DMS 273 treated with DMSO at 0.1 percent for 48 hours (cell line): ENCODE data around the gene ENTHD1.

Experiments
- DNase-seq: peaks from one replicate; lab custom pipeline; 2025; lab: John Stamatoyannopoulos, UW

Gene ENTHD1, protein sequence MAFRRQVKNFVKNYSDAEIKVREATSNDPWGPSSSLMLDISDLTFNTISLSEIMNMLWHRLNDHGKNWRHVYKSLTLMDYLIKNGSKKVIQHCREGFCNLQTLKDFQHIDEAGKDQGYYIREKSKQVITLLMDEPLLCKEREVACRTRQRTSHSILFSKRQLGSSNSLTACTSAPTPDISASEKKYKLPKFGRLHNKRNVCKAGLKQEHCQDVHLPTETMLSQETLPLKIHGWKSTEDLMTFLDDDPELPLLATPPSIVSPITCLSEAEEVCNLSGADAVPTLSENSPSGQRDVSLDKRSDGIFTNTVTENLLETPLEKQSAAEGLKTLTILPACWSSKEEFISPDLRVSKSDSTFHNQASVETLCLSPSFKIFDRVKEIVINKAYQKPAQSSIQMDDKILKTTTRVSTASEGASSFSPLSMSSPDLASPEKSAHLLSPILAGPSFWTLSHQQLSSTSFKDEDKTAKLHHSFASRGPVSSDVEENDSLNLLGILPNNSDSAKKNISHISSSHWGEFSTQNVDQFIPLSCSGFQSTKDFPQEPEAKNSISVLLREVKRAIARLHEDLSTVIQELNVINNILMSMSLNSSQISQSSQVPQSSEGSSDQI

DNA sequence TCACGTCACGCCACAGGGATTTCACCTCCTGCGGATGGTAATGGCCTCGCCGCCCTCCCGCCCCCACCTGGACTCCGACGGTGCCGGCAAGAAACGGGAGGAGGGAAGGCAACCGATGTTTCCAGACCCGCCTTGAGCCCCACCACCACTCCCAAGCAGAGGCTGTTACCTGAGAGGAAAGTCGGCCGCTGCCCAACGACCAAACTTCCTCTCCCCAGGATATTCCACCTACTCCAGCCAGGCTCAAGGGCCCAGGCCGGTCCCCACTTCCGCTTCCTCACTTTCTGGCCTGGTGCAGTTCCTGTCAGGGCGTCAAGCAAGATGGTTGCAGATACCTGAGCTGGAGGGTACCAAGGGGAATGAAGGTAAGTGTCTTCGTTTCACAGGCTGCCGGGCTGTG lies at the start of gene ENTHD1:
Gene ENTHD1, minus strand, starts transcription at position 235 of the 400 bp plus-strand sequence. CDS start 6,012 bp downstream, outside the sequence.
- no peak for DNase-seq

GRCh38 chr22:39943337-39943736 lies 49.8 kb upstream of the ENTHD1 start:
- no peak for DNase-seq

- no peak for DNase-seq
These were observed 49.1 kb upstream of the ENTHD1 start for GRCh38 chr22:39942439-39943230.

- DNase-seq: no peak
These were observed 48.0 kb upstream of the ENTHD1 start for GRCh38 chr22:39941601-39942000.

- no peak for DNase-seq
These were observed 47.3 kb upstream of the ENTHD1 start for GRCh38 chr22:39940757-39941305.

- DNase-seq: no peak
These were observed 46.3 kb upstream of the ENTHD1 start for GRCh38 chr22:39939830-39940229.

DNA sequence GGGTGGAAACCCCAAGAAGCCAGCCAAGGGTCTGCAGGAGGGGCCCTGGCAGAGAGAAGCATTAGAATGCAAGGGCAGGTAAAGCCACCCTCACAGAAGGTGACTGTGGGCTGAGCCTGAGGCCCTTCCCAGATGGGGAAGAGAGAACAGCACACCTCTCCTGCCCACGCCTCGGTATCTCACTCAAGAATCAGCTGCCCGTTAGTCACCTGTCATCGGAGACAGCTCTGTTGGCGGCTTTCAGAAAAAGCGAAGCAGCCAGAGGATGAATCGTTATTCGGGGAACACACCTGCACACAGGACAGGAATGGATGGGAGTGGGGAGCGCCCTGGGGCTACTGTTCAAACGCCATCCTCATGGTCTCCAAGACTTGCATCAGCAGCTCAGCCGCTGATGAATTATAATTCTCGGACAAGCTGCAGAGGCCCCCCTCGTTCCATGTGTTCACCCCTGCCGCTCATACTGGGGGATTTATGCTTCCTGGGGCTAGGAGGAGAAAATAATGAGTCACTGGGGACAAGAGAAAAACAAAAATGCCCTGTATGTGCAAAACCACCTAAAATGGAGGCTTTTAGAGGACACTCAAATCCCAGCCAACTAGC lies 45.0 kb upstream of the ENTHD1 start:
- DNase-seq: no peak

GRCh38 chr22:39937906-39938305 lies 44.3 kb upstream of the ENTHD1 start:
- DNase-seq: no peak

GRCh38 chr22:39936523-39937145 lies 43.1 kb upstream of the ENTHD1 start:
- DNase-seq: no peak

- DNase-seq: no peak
These were observed 42.1 kb upstream of the ENTHD1 start for GRCh38 chr22:39935612-39936011.

GRCh38 chr22:39935116-39935515 lies 41.6 kb upstream of the ENTHD1 start:
- no peak for DNase-seq

DNA sequence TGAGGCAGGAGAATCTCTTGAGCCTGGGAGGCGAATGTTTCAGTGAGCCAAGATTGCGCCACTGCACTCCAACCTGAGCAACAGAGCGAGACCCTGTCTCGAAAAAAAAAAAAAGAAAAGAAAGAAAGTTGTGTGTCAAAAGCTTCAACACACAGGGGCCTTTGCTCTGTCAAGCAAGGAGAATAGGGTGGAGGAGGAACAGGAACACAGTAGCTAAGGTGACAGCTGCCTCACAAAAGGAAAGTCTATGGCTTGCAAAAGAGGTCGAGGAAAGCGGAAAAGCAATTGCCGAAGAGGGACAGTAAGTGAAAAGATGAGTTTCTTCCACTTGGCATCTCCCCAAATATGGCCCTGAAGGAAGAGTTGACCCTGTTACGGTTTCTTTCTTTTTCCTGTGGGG lies 40.2 kb upstream of the ENTHD1 start:
- no peak for DNase-seq

DNA sequence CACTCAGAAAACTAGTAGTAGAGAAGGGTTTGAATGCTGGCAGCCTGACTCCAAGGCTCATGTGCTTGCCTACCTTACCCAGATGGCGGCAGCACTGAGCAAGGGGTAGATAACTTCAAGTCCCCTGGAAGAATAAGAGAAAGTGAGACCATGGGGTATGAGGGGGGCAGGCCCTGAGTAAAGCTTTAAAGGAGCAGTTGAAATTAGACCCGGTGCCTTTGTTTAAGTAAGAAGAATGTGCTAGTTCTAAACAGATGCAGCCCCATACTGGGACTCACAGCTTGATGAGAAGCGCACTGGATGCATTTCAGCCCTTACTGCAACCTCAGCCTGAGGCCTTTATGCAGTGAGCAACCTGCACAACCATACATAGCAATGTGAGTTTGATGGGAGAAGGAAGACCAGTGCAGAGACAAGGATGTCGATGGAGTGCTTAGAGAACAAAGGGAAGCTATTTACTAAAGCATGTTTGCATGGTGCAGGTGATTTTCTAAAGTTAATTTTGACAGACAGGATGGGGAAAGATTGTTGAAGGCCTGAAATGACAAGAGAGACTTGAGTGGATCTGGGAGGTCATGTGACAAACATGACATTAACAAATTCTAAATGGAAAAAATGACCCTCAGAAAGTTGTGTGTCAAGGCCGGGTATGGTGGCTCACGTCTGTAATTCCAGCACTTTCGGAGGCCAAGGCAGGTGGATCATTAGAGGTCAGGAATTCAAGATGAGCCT lies 39.5 kb upstream of the ENTHD1 start:
- DNase-seq: no peak

DNA sequence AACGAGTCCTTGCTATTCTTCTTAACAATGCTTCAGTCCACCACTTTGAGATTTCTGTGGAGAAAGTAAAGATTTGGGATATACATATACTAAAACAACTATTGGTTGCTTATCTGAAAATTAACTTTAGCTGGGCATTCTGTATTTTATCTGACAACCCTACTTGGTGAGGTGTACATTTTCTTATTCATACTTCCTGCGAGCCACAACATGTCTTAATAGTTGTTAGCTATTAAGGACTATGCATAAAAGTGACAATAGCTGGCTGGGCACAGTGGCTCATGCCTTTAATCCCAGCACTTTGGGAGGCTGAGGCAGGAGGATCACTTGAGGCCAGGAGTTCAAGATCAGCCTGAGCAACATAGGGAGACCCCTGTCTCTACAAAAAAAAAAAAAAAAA lies 38.6 kb upstream of the ENTHD1 start:
- no peak for DNase-seq

GRCh38 chr22:39931251-39931650 lies 37.7 kb upstream of the ENTHD1 start:
- DNase-seq: no peak

- DNase-seq: no peak
These were observed 35.3 kb upstream of the ENTHD1 start for GRCh38 chr22:39928536-39929520.

- DNase-seq: no peak
These were observed 34.0 kb upstream of the ENTHD1 start for GRCh38 chr22:39927544-39927943.

- no peak for DNase-seq
These were observed 33.2 kb upstream of the ENTHD1 start for GRCh38 chr22:39926753-39927152.

DNA sequence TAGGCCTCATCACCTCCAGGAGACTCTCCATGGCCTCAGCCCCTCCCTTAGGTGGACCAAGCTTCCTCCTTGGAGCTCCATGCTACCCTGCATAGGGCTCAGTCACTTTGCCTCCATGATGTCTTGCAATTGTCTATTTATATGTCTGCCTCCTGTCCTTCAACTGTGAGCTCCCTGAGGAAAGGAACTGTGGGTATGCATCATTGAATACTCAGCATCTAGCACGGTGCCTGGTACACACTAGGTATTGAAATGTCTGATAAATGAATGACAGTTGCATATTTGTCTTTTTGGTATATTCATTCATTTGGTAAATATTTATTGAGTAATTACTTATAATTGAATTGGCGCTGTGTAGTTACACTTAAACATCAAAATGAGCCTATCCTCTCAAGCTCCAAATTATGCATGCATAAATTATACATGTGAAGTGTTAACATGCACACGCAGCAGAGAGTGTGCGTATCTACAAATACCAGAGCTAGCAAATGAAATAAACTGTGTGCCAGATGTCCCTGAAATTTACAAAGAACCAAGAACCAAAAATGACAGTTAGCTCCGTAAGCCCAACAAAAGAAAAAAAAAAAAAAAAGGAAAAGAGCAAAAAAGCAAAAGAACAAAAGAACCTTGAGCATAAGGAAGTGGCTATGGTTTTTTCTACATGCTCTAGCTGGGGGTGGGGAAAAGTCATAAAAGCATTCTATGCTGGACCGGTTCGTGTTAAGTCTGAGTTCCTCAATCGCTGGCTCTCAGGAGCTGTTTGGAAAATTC lies 32.5 kb upstream of the ENTHD1 start:
- no peak for DNase-seq
